A673 (cell line): ENCODE measurements around the gene CAMK1D.

ENCODE experiments used
- CTCF ChIP-seq: fragments of 300-800, 200-600 bp; sonication (generic); conservative IDR thresholded peaks from 2 replicates; pipeline ENCODE4 v1.5.1; 2017; ENCODE audit warnings: low read depth, mild to moderate bottlenecking, antibody characterized with exemption, low read length, moderate library complexity, mixed read lengths
- EZH2 ChIP-seq: fragments of 200-600 bp; sonication (generic); IDR thresholded peaks from 2 replicates; pipeline ENCODE4 v1.6.1; 2017; ENCODE audit warnings: borderline replicate concordance, low read depth, mild to moderate bottlenecking, mixed read lengths, antibody characterized with exemption, low read length; ENCODE audit not compliant: poor library complexity, severe bottlenecking

GRCh38 chr10:12595936-12596576 lies 246.7 kb downstream of the CAMK1D start:
- no peak for TF ChIP-seq CTCF
- no peak for TF ChIP-seq EZH2
